Vagina (tissue), 2 donors: Measurements from ENCODE around the gene LPAR1. TPM values are rescaled to one million over a fixed set of nuclear protein-coding genes. Genes with fewer than 3 reads are reported as not detected.

Experiments used
- DNase-seq, 2 donors: peaks; one replicate each; pipeline ENCODE4 v3.0.0-alpha.2; 2017; ENCODE audit errors: extremely low spot score in 2 of 2
- H3K27ac ChIP-seq: fragments of 200-600 bp; sonication (generic); one replicate; pipeline ENCODE4 v1.5.1; 2019
- H3K27me3 ChIP-seq: fragments of 200-600 bp; sonication (generic); one replicate; pipeline ENCODE4 v1.5.1; 2019
- H3K36me3 ChIP-seq, 2 donors: fragments of 200-600 bp; sonication (generic); one replicate each; pipeline ENCODE4 v1.5.1; 2017 to 2019
- H3K4me1 ChIP-seq: fragments of 200-600 bp; sonication (generic); one replicate; pipeline ENCODE4 v1.5.1; 2019
- H3K4me3 ChIP-seq, 2 donors: fragments of 200-600 bp; sonication (generic); 1 replicate in 1 of 2; 2 replicates in 1 of 2; pipeline ENCODE4 v1.5.1; 2016 to 2019
- H3K9me3 ChIP-seq: fragments of 200-600 bp; sonication (generic); one replicate; pipeline ENCODE4 v1.5.1; 2019
- POLR2A ChIP-seq, 2 donors: fragments of 450-650 bp; IDR thresholded peaks; one replicate each; pipeline ENCODE4 v1.6.1; 2017; ENCODE audit warnings: antibody characterized with exemption in 2 of 2, mild to moderate bottlenecking in 2 of 2, moderate library complexity in 2 of 2
- POLR2AphosphoS5 ChIP-seq, 2 donors: sonication (generic); formaldehyde crosslinking; IDR thresholded peaks; one replicate each; pipeline ENCODE4 v1.9.0; 2017; ENCODE audit warnings: antibody characterized with exemption in 2 of 2, mild to moderate bottlenecking in 2 of 2, low read depth in 1 of 2; ENCODE audit not compliant: insufficient read depth in 1 of 2
- intact Hi-C: fragments of 100-400 bp; cut with DNase I; formaldehyde crosslinking; loops from one replicate; pipeline ENCODE4 v1.15.1; 2023
- total RNA-seq: library from RNA; depleted of rRNA; stranded (reverse); fragments of >200 nt; gene quantifications from one replicate; pipeline ENCODE4 v1.2.3, GENCODE V29; 2016
- TF ChIP-seq, protein P1 (sequence below), 3 experiments: fragments of 450-650 bp in 2 of 3; fragments of 200-600 bp in 1 of 3; sonication (generic) in 1 of 3; IDR thresholded peaks; one replicate each; pipeline ENCODE4 v1.5.1; 2017 to 2019; ENCODE audit warnings: antibody characterized with exemption in 3 of 3, mild to moderate bottlenecking in 2 of 3, moderate library complexity in 2 of 3

Gene LPAR1
- total RNA-seq, 1 donor from 2014 or later, result 83.0 TPM

GRCh38 chr9:111064160-111064837, 26.0 kb upstream of the LPAR1 start:
- intact Hi-C loops, result no loop called here
- H3K36me3 ChIP-seq, result no peaks in the 10 kb centered on the region
- TF ChIP-seq POLR2A (IDR thresholded peaks at IDR 0.05) (no peak), POLR2AphosphoS5 (IDR thresholded peaks at IDR 0.05; ENCODE audit: insufficient read depth in 1 of 2, low read depth in 1 of 2) (no peak)
- TF ChIP-seq, protein P1, sequence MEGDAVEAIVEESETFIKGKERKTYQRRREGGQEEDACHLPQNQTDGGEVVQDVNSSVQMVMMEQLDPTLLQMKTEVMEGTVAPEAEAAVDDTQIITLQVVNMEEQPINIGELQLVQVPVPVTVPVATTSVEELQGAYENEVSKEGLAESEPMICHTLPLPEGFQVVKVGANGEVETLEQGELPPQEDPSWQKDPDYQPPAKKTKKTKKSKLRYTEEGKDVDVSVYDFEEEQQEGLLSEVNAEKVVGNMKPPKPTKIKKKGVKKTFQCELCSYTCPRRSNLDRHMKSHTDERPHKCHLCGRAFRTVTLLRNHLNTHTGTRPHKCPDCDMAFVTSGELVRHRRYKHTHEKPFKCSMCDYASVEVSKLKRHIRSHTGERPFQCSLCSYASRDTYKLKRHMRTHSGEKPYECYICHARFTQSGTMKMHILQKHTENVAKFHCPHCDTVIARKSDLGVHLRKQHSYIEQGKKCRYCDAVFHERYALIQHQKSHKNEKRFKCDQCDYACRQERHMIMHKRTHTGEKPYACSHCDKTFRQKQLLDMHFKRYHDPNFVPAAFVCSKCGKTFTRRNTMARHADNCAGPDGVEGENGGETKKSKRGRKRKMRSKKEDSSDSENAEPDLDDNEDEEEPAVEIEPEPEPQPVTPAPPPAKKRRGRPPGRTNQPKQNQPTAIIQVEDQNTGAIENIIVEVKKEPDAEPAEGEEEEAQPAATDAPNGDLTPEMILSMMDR (IDR thresholded peaks at IDR 0.05), result no peak
- H3K27ac ChIP-seq, result peak overlapping the region; percentile 75
- no peaks in the 10 kb centered on the region for H3K9me3 ChIP-seq
- no peaks in the 10 kb centered on the region for H3K27me3 ChIP-seq
- DNase-seq, result no peak
- no peak overlapping the region for H3K4me3 ChIP-seq
- H3K4me1 ChIP-seq, result peaks cover 23% of the 10 kb centered on the region

DNA sequence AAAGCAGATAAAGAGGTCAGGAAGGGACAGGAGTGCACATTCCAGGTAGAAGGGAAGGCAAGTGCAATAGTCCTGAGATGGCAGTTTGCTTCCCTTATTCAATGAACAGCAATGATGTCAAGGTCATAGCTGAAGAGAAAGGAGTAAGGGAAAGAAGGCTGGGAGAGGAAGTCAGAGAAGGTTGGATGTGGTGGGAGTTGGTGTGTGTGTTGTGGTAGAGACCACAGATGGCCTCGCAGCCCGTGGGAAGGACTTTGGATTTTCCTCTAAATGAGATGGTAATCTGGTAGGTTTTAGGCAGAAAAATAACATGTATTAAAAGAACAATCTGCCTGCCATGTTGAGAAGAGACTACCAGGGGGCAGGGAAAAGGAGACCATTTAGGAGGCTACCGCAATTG, 25.1 kb upstream of the LPAR1 start:
- no peak overlapping the region for H3K27ac ChIP-seq
- intact Hi-C loops, result no loop called here
- DNase-seq, result no peak

GRCh38 chr9:111058166-111058565, 19.9 kb upstream of the LPAR1 start:
- H3K27ac ChIP-seq, result no peak overlapping the region
- H3K4me1 ChIP-seq, result no peaks in the 10 kb centered on the region
- intact Hi-C loops, result no loop called here
- no peaks in the 10 kb centered on the region for H3K9me3 ChIP-seq
- H3K27me3 ChIP-seq, result no peaks in the 10 kb centered on the region
- no peaks in the 10 kb centered on the region for H3K36me3 ChIP-seq
- H3K4me3 ChIP-seq, result no peak overlapping the region
- DNase-seq, result no peak
- no peak for TF ChIP-seq POLR2AphosphoS5 (IDR thresholded peaks at IDR 0.05; ENCODE audit: insufficient read depth in 1 of 2, low read depth in 1 of 2)
- TF ChIP-seq POLR2A (IDR thresholded peaks at IDR 0.05), result no peak

More for the DNA sequence above, 25.1 kb upstream of the LPAR1 start:
- H3K4me1 ChIP-seq, result peaks cover 23% of the 10 kb centered on the region
- no peaks in the 10 kb centered on the region for H3K36me3 ChIP-seq
- H3K9me3 ChIP-seq, result no peaks in the 10 kb centered on the region
- no peak overlapping the region for H3K4me3 ChIP-seq
- H3K27me3 ChIP-seq, result no peaks in the 10 kb centered on the region
- TF ChIP-seq POLR2AphosphoS5 (IDR thresholded peaks at IDR 0.05; ENCODE audit: insufficient read depth in 1 of 2, low read depth in 1 of 2), result no peak
- TF ChIP-seq POLR2A (IDR thresholded peaks at IDR 0.05), result no peak
- TF ChIP-seq, protein P1 (IDR thresholded peaks at IDR 0.05), result no peak

DNA sequence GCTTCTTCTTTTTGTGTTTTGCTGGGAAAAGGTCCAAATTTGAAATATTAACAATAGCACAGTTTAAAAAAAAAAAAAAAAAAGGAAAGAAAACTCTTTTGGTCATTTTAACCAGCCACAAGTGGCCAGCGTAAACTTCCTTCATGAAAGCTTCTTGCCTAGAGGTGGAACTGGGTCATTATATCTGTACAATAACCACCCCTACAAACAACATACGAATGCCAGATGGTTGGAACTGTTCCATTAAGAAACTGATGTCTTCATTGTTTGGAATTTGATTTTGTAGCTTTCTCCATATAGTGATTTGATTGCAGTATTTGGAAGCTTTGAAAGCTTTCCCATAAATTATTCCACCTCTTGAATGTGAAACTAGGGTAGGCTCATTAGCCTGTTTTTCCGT, 18.3 kb upstream of the LPAR1 start:
- TF ChIP-seq POLR2AphosphoS5 (IDR thresholded peaks at IDR 0.05; ENCODE audit: insufficient read depth in 1 of 2, low read depth in 1 of 2) (no peak), POLR2A (IDR thresholded peaks at IDR 0.05) (no peak)
- TF ChIP-seq, protein P1 (IDR thresholded peaks at IDR 0.05), result no peak
- no peaks in the 10 kb centered on the region for H3K36me3 ChIP-seq
- H3K4me1 ChIP-seq, result no peaks in the 10 kb centered on the region
- no peak for DNase-seq
- H3K27ac ChIP-seq, result peak overlapping the region; percentile 33
- intact Hi-C loops, result no loop called here
- H3K27me3 ChIP-seq, result no peaks in the 10 kb centered on the region
- H3K9me3 ChIP-seq, result no peaks in the 10 kb centered on the region
- no peak overlapping the region for H3K4me3 ChIP-seq

- intact Hi-C loops, result no loop called here
- TF ChIP-seq POLR2AphosphoS5 (IDR thresholded peaks at IDR 0.05; ENCODE audit: insufficient read depth in 1 of 2, low read depth in 1 of 2), result no peak
- TF ChIP-seq, protein P1 (IDR thresholded peaks at IDR 0.05), result no peak
- TF ChIP-seq POLR2A (IDR thresholded peaks at IDR 0.05), result no peak
- Histone ChIP-seq H3K4me3 (no peak overlapping the region), H3K9me3 (no peaks in the 10 kb centered on the region), H3K27ac (no peak overlapping the region), H3K4me1 (no peaks in the 10 kb centered on the region), H3K27me3 (no peaks in the 10 kb centered on the region), H3K36me3 (no peaks in the 10 kb centered on the region)
- DNase-seq, result no peak
Measured at GRCh38 chr9:111052791-111053190, 14.5 kb upstream of the LPAR1 start.
